Measurements from ENCODE around the gene NOTUM. TPM values are rescaled to one million over a fixed set of nuclear protein-coding genes. Genes with fewer than 3 reads are reported as not detected.
A peak's percentile ranks its signal among the peaks of the same experiment; 100 is the strongest.

Gene NOTUM
- total RNA-seq, result 5.9 to 8.2 TPM (median 6.5 TPM) in 3 replicates

- Mint-ChIP-seq H3K4me3 (peak within 1 kb of the TSS; percentile 30), H3K36me3 (no peaks in the 10 kb centered on the region), H3K27ac (no peak within 1 kb of the TSS), H3K4me1 (peaks cover 6% of the 10 kb centered on the region), H3K27me3 (ENCODE audit: low read depth) (peaks cover 55% of the 10 kb centered on the region), H3K9me3 (no peaks in the 10 kb centered on the region)
- DNase-seq (ENCODE audit: low spot score in 2 of 2, unreplicated experiment in 2 of 2), result no peak
- peak; percentile 12 for TF ChIP-seq CTCF (IDR thresholded peaks at IDR 0.05; ENCODE audit: unreplicated experiment)
Measured at GRCh38 chr17:81961087-81961511, at the start of gene NOTUM. Gene NOTUM (minus strand): TSS chr17:81961187. CDS start chr17:81960909, 278 bp downstream.

- Mint-ChIP-seq H3K4me3 (no peak overlapping the region), H3K9me3 (no peaks in the 10 kb centered on the region), H3K27me3 (ENCODE audit: low read depth) (no peaks in the 10 kb centered on the region), H3K27ac (no peak overlapping the region), H3K36me3 (no peaks in the 10 kb centered on the region), H3K4me1 (peaks cover 12% of the 10 kb centered on the region)
- DNase-seq (ENCODE audit: low spot score in 2 of 2, unreplicated experiment in 2 of 2), result no peak
- TF ChIP-seq CTCF (IDR thresholded peaks at IDR 0.05; ENCODE audit: unreplicated experiment), result no peak
Measured at GRCh38 chr17:82009413-82009812, 48.4 kb upstream of the NOTUM start.

GRCh38 chr17:82008941-82009405 is 48.0 kb upstream of the NOTUM start:
- H3K27ac Mint-ChIP-seq, result no peak overlapping the region
- peaks cover 13% of the 10 kb centered on the region for H3K4me1 Mint-ChIP-seq
- no peaks in the 10 kb centered on the region for H3K36me3 Mint-ChIP-seq
- no peak for DNase-seq (ENCODE audit: low spot score in 2 of 2, unreplicated experiment in 2 of 2)
- H3K27me3 Mint-ChIP-seq (ENCODE audit: low read depth), result no peaks in the 10 kb centered on the region
- no peaks in the 10 kb centered on the region for H3K9me3 Mint-ChIP-seq
- no peak overlapping the region for H3K4me3 Mint-ChIP-seq
- TF ChIP-seq CTCF (IDR thresholded peaks at IDR 0.05; ENCODE audit: unreplicated experiment), result no peak

GRCh38 chr17:82008258-82008940 is 47.4 kb upstream of the NOTUM start:
- peaks cover 18% of the 10 kb centered on the region for H3K4me1 Mint-ChIP-seq
- no peaks in the 10 kb centered on the region for H3K27me3 Mint-ChIP-seq (ENCODE audit: low read depth)
- no peak overlapping the region for H3K27ac Mint-ChIP-seq
- no peaks in the 10 kb centered on the region for H3K9me3 Mint-ChIP-seq
- DNase-seq (ENCODE audit: low spot score in 2 of 2, unreplicated experiment in 2 of 2), result no peak
- no peak for TF ChIP-seq CTCF (IDR thresholded peaks at IDR 0.05; ENCODE audit: unreplicated experiment)
- H3K4me3 Mint-ChIP-seq, result no peak overlapping the region
- no peaks in the 10 kb centered on the region for H3K36me3 Mint-ChIP-seq

GRCh38 chr17:82007495-82008257 is 46.7 kb upstream of the NOTUM start:
- peaks cover 21% of the 10 kb centered on the region for H3K4me1 Mint-ChIP-seq
- H3K4me3 Mint-ChIP-seq, result no peak overlapping the region
- no peaks in the 10 kb centered on the region for H3K27me3 Mint-ChIP-seq (ENCODE audit: low read depth)
- no peaks in the 10 kb centered on the region for H3K36me3 Mint-ChIP-seq
- DNase-seq (ENCODE audit: low spot score in 2 of 2, unreplicated experiment in 2 of 2), result no peak
- H3K27ac Mint-ChIP-seq, result no peak overlapping the region
- TF ChIP-seq CTCF (IDR thresholded peaks at IDR 0.05; ENCODE audit: unreplicated experiment), result no peak
- no peaks in the 10 kb centered on the region for H3K9me3 Mint-ChIP-seq

All from mesothelial cell of epicardium (in vitro differentiated cells).